ENCODE measurements around the gene KDM4B. TPM values are rescaled to one million over a fixed set of nuclear protein-coding genes. Genes with fewer than 3 reads are reported as not detected.
"Not testable (repeated sequence)": the region's sequence is repeated elsewhere in the genome, so short reads cannot be mapped to it uniquely, and the experiment has no call there.

KDM4B gene
- total RNA-seq, 1 donor, result 22.1 TPM

GRCh38 chr19:5154799-5155426, 186.0 kb downstream of the KDM4B start:
- Histone ChIP-seq H4K20me1 (ENCODE audit: insufficient read depth, low read length) (no peaks in the 10 kb centered on the region), H3K36me3 (ENCODE audit: insufficient read depth, low read length) (no peaks in the 10 kb centered on the region), H3K4me3 (ENCODE audit: insufficient read depth, low read length) (no peak overlapping the region), H3K27ac (ENCODE audit: low read depth, low read length) (no peak overlapping the region), H2AFZ (ENCODE audit: low read length) (no peak overlapping the region), H3K9me3 (ENCODE audit: low read depth, low read length) (no peaks in the 10 kb centered on the region), H3K79me2 (ENCODE audit: insufficient read depth, low read length) (no peaks in the 10 kb centered on the region), H3K4me1 (ENCODE audit: insufficient read depth, low read length) (no peaks in the 10 kb centered on the region), H3K27me3 (ENCODE audit: insufficient read depth, low read length) (no peaks in the 10 kb centered on the region), H3K4me2 (ENCODE audit: insufficient read depth, low read length) (no peak overlapping the region)
- DNase-seq (ENCODE audit: insufficient read length, low spot score, missing footprints), result peak; percentile 93
- TF ChIP-seq, protein P1, sequence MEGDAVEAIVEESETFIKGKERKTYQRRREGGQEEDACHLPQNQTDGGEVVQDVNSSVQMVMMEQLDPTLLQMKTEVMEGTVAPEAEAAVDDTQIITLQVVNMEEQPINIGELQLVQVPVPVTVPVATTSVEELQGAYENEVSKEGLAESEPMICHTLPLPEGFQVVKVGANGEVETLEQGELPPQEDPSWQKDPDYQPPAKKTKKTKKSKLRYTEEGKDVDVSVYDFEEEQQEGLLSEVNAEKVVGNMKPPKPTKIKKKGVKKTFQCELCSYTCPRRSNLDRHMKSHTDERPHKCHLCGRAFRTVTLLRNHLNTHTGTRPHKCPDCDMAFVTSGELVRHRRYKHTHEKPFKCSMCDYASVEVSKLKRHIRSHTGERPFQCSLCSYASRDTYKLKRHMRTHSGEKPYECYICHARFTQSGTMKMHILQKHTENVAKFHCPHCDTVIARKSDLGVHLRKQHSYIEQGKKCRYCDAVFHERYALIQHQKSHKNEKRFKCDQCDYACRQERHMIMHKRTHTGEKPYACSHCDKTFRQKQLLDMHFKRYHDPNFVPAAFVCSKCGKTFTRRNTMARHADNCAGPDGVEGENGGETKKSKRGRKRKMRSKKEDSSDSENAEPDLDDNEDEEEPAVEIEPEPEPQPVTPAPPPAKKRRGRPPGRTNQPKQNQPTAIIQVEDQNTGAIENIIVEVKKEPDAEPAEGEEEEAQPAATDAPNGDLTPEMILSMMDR (IDR thresholded peaks at IDR 0.05; ENCODE audit: extremely low read depth, low read depth, low read length), result no peak

GRCh38 chr19:5155586-5156210, 186.8 kb downstream of the KDM4B start:
- no peaks in the 10 kb centered on the region for H3K36me3 ChIP-seq (ENCODE audit: insufficient read depth, low read length)
- H3K27ac ChIP-seq (ENCODE audit: low read depth, low read length), result no peak overlapping the region
- no peaks in the 10 kb centered on the region for H3K4me1 ChIP-seq (ENCODE audit: insufficient read depth, low read length)
- no peak overlapping the region for H3K4me3 ChIP-seq (ENCODE audit: insufficient read depth, low read length)
- TF ChIP-seq, protein P1 (IDR thresholded peaks at IDR 0.05; ENCODE audit: extremely low read depth, low read depth, low read length), result no peak
- H3K4me2 ChIP-seq (ENCODE audit: insufficient read depth, low read length), result no peak overlapping the region
- H3K79me2 ChIP-seq (ENCODE audit: insufficient read depth, low read length), result no peaks in the 10 kb centered on the region
- H2AFZ ChIP-seq (ENCODE audit: low read length), result no peak overlapping the region
- H4K20me1 ChIP-seq (ENCODE audit: insufficient read depth, low read length), result no peaks in the 10 kb centered on the region
- H3K27me3 ChIP-seq (ENCODE audit: insufficient read depth, low read length), result no peaks in the 10 kb centered on the region
- H3K9me3 ChIP-seq (ENCODE audit: low read depth, low read length), result no peaks in the 10 kb centered on the region
- DNase-seq (ENCODE audit: insufficient read length, low spot score, missing footprints), result peak; percentile 87

DNA sequence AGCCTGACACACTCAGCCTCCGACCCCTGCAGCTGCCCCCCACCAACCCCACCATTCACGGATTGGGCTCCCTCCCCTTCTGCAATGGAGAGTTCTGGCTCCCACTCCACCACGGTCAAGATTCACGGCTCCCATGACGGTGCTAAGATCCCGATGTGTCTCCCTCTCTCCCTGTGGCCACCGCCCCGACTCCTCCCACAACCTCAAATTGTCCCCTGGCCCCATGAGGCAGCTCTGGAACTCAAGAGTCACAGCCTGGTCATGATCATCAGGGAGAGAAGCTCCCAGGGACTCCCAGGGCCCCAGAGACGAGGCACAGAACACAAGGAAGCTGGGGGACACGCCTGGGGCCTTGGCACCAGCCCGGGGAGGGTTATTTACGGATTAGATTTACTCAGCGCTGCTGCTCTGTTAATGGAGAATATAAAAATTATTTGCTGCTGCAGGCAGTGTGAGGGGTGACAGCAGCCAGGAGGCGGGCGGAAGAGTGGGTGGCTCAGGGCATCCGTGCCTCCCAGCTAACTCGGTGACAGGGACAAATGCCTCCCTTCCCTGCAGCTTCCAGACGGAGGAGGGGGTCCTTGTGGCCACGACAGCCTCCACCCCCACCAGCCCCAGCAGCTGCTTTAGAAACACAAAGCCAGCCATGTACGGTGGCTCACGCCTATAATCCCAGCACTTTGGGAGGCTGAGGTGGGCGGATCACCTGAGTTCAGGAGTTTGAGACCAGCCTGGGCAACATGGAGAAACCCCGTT, 187.5 kb downstream of the KDM4B start:
- no peak overlapping the region for H2AFZ ChIP-seq (ENCODE audit: low read length)
- H3K9me3 ChIP-seq (ENCODE audit: low read depth, low read length), result no peaks in the 10 kb centered on the region
- H3K4me1 ChIP-seq (ENCODE audit: insufficient read depth, low read length), result no peaks in the 10 kb centered on the region
- no peaks in the 10 kb centered on the region for H3K27me3 ChIP-seq (ENCODE audit: insufficient read depth, low read length)
- no peaks in the 10 kb centered on the region for H4K20me1 ChIP-seq (ENCODE audit: insufficient read depth, low read length)
- no peaks in the 10 kb centered on the region for H3K79me2 ChIP-seq (ENCODE audit: insufficient read depth, low read length)
- DNase-seq (ENCODE audit: insufficient read length, low spot score, missing footprints), result peak; percentile 90
- no peaks in the 10 kb centered on the region for H3K36me3 ChIP-seq (ENCODE audit: insufficient read depth, low read length)
- no peak overlapping the region for H3K4me2 ChIP-seq (ENCODE audit: insufficient read depth, low read length)
- no peak overlapping the region for H3K4me3 ChIP-seq (ENCODE audit: insufficient read depth, low read length)
- H3K27ac ChIP-seq (ENCODE audit: low read depth, low read length), result no peak overlapping the region
- TF ChIP-seq, protein P1 (IDR thresholded peaks at IDR 0.05; ENCODE audit: extremely low read depth, low read depth, low read length), result no peak

DNA sequence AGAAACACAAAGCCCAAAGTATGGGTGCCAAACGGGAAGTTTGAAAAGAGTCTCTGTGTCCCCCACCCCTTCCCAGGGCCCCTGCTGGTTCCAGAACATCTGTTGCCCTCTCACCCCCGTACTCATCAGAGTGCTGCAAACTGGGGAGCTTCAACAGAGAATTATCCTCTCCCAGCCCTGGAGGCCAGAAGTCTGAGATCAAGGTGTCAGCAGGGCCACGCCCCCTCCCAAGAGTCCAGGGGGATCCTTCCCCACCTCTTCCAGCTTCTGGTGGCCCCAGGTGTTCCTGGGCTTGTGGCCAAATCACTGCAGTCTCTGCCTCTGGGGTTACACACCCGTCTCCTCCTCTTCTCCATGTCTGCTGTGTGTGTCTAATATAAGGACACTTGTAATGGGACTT, 188.3 kb downstream of the KDM4B start:
- no peaks in the 10 kb centered on the region for H3K9me3 ChIP-seq (ENCODE audit: low read depth, low read length)
- no peak for DNase-seq (ENCODE audit: insufficient read length, low spot score, missing footprints)
- H3K4me3 ChIP-seq (ENCODE audit: insufficient read depth, low read length), result no peak overlapping the region
- H3K4me2 ChIP-seq (ENCODE audit: insufficient read depth, low read length), result no peak overlapping the region
- no peaks in the 10 kb centered on the region for H3K4me1 ChIP-seq (ENCODE audit: insufficient read depth, low read length)
- H3K36me3 ChIP-seq (ENCODE audit: insufficient read depth, low read length), result no peaks in the 10 kb centered on the region
- no peak overlapping the region for H2AFZ ChIP-seq (ENCODE audit: low read length)
- no peaks in the 10 kb centered on the region for H3K79me2 ChIP-seq (ENCODE audit: insufficient read depth, low read length)
- H3K27ac ChIP-seq (ENCODE audit: low read depth, low read length), result no peak overlapping the region
- H4K20me1 ChIP-seq (ENCODE audit: insufficient read depth, low read length), result no peaks in the 10 kb centered on the region
- TF ChIP-seq, protein P1 (IDR thresholded peaks at IDR 0.05; ENCODE audit: extremely low read depth, low read depth, low read length), result no peak
- H3K27me3 ChIP-seq (ENCODE audit: insufficient read depth, low read length), result no peaks in the 10 kb centered on the region

DNA sequence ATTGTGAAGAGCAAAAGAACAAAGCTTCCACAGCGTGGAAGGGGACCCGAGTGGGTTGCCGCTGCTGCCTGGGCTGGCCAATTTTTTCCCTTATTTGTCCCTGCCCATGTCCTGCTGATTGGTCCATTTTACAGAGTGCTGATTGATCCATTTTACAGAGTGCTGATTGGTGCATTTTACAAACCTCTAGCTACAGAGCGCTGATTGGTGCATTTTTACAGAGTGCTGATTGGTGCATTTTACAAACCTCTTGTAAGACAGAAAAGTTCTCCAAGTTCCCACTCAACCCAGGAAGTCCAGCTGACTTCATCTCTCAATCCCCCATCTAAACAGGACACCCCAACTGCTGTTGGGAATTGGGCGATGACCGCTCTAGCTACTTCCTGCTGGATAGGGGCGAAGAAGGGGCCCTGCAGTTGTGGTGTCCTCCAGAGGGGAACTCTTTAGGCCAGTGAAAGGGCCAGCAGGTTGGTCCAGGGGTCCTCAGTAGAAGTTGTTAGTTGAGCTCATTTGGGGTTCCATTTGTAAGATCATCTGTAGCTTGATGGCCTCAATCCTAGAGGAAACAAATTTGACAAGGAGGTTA, 189.7 kb downstream of the KDM4B start:
- H3K9me3 ChIP-seq (ENCODE audit: low read depth, low read length); DNase-seq (ENCODE audit: insufficient read length, low spot score, missing footprints); H3K4me2 ChIP-seq (ENCODE audit: insufficient read depth, low read length); H3K79me2 ChIP-seq (ENCODE audit: insufficient read depth, low read length); H3K27ac ChIP-seq (ENCODE audit: low read depth, low read length); H3K27me3 ChIP-seq (ENCODE audit: insufficient read depth, low read length); H4K20me1 ChIP-seq (ENCODE audit: insufficient read depth, low read length); H3K4me1 ChIP-seq (ENCODE audit: insufficient read depth, low read length); H2AFZ ChIP-seq (ENCODE audit: low read length); H3K4me3 ChIP-seq (ENCODE audit: insufficient read depth, low read length); H3K36me3 ChIP-seq (ENCODE audit: insufficient read depth, low read length): not testable (repeated sequence)
